ENCODE data around the gene KRTAP10-6.

The KRTAP10-6 gene

DNA sequence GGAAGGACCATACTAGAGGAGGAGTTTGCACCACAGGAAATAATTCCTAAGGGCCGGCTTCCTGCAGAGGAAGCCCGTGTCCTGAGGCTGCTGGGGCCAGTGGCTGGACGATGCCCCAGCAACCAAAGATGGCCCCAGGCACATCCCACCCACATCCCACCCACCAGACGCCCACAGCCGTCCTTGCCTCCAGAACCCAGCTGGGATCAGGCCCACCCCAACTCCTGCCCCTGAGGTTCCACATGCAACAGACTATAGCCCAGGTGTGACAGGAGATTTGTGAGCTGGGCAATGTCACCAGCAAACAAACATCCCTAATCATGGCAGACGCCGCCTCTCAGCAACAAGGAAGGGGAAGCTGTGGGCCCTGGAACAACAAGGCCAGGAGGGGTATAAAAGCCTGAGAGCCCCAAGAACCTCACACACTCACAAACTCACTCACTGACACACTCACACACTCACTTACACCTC lies 34.4 kb upstream of the KRTAP10-6 start, which contains the start of gene KRTAP10-9:
Gene KRTAP10-9, plus strand, starts transcription at position 421 of the 471 bp plus-strand sequence. CDS start 79 bp downstream, outside the sequence.
- TF ChIP-seq, protein P1, sequence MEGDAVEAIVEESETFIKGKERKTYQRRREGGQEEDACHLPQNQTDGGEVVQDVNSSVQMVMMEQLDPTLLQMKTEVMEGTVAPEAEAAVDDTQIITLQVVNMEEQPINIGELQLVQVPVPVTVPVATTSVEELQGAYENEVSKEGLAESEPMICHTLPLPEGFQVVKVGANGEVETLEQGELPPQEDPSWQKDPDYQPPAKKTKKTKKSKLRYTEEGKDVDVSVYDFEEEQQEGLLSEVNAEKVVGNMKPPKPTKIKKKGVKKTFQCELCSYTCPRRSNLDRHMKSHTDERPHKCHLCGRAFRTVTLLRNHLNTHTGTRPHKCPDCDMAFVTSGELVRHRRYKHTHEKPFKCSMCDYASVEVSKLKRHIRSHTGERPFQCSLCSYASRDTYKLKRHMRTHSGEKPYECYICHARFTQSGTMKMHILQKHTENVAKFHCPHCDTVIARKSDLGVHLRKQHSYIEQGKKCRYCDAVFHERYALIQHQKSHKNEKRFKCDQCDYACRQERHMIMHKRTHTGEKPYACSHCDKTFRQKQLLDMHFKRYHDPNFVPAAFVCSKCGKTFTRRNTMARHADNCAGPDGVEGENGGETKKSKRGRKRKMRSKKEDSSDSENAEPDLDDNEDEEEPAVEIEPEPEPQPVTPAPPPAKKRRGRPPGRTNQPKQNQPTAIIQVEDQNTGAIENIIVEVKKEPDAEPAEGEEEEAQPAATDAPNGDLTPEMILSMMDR (IDR thresholded peaks at IDR 0.05; ENCODE audit: low read depth, low read length) = no peak
- peaks cover 49% of the 10 kb centered on the region for H3K9me3 ChIP-seq (ENCODE audit: severe bottlenecking)
- H3K36me3 ChIP-seq = no peaks in the 10 kb centered on the region
- H3K4me3 ChIP-seq (ENCODE audit: low read depth, low read length) = no peak within 1 kb of the TSS
- no peaks in the 10 kb centered on the region for H3K27me3 ChIP-seq (ENCODE audit: insufficient read depth, low read depth, severe bottlenecking)
- no peak within 1 kb of the TSS for H3K27ac ChIP-seq
- no peak for DNase-seq

DNA sequence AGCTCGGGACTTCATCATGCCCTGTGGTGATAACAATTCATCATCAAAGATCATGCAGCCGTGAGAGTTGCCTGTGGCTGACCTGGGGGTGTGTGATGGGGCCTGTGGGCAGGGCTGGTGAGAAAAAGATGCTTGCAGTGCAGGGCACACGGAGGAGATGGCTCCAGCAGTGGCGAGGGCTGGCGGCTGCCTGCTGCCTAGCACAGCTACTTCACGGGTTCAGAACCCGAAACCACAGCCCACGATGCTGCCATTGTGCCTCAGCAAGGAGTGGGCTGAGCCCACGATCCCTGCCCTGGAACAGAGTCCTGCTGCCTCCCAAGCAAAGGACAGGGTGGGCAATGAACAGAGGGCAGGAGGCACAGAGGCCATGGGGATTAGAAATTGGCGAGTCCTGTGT lies 34.0 kb upstream of the KRTAP10-6 start:
- no peak overlapping the region for H3K4me3 ChIP-seq (ENCODE audit: low read depth, low read length)
- H3K36me3 ChIP-seq = no peaks in the 10 kb centered on the region
- DNase-seq = no peak
- TF ChIP-seq, protein P1 (IDR thresholded peaks at IDR 0.05; ENCODE audit: low read depth, low read length) = no peak
- H3K9me3 ChIP-seq (ENCODE audit: severe bottlenecking) = peaks cover 45% of the 10 kb centered on the region
- H3K27me3 ChIP-seq (ENCODE audit: insufficient read depth, low read depth, severe bottlenecking) = no peaks in the 10 kb centered on the region
- H3K27ac ChIP-seq = no peak overlapping the region

DNA sequence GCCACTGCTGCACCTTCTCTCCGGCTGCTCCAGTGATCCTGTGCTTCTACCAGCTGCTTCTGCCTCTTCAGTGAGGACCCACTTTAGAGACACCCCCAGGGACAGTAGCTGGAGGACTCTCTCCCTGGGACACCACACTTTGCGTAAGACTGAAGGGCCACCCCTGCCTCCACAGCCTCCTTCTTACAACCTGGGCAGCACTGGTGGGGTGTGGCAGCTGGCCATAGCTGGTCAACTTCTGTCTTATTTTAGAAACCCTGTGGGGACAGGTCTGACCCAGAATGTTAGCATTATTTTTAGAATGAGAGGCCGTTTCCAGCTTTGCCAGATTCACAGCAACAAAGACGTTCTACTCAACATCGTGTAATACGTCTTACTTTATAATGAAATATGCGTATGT lies 33.5 kb upstream of the KRTAP10-6 start:
- TF ChIP-seq, protein P1 (IDR thresholded peaks at IDR 0.05; ENCODE audit: low read depth, low read length) = no peak
- Histone ChIP-seq H3K36me3 (no peaks in the 10 kb centered on the region), H3K9me3 (ENCODE audit: severe bottlenecking) (peaks cover 41% of the 10 kb centered on the region), H3K27ac (no peak overlapping the region), H3K27me3 (ENCODE audit: insufficient read depth, low read depth, severe bottlenecking) (no peaks in the 10 kb centered on the region), H3K4me3 (ENCODE audit: low read depth, low read length) (no peak overlapping the region)
- DNase-seq = no peak

DNA sequence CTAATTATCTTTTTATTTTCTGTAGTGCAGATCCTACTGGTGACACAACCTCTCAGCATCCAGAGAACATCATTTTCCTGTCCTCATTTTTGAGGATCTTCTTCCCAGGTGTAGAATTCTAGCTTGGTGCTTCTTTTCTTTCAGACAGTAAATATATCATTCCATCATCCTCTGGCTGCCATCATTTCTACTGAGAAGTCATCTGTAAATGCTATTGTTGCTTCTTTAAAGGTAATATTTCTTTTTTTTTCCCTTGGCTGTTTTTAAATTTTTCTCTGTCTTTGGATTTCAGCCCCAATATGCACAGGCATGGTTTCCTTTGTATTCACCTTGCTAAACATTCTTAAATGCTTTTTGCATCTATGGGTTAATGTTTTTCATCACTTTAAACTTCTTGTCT lies 31.3 kb upstream of the KRTAP10-6 start:
- Histone ChIP-seq H3K4me3 (ENCODE audit: low read depth, low read length) (no peak overlapping the region), H3K36me3 (no peaks in the 10 kb centered on the region), H3K27me3 (ENCODE audit: insufficient read depth, low read depth, severe bottlenecking) (no peaks in the 10 kb centered on the region), H3K9me3 (ENCODE audit: severe bottlenecking) (peaks cover 52% of the 10 kb centered on the region), H3K27ac (no peak overlapping the region)
- TF ChIP-seq, protein P1 (IDR thresholded peaks at IDR 0.05; ENCODE audit: low read depth, low read length) = no peak
- DNase-seq = no peak

DNA sequence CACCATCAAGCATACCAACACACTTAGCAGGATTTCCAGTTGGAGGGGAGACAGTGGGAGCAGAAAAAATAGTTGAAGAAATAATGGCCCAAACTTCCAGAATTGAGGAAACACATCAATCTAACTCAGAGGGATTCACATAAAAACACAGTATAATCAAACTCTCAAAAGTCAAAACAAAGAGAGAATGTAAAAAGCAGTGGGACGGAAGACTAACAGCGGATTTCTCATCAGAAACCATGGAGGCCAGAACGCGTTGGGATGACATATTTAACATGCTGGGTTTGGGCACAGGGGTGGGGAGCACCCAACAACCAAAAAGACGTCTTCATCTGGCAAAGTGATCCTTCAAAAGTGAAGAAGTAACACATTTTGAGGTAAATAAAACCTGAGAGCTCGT lies 27.6 kb upstream of the KRTAP10-6 start:
- H3K36me3 ChIP-seq = no peaks in the 10 kb centered on the region
- H3K4me3 ChIP-seq (ENCODE audit: low read depth, low read length) = no peak overlapping the region
- H3K27me3 ChIP-seq (ENCODE audit: insufficient read depth, low read depth, severe bottlenecking) = no peaks in the 10 kb centered on the region
- TF ChIP-seq, protein P1 (IDR thresholded peaks at IDR 0.05; ENCODE audit: low read depth, low read length) = no peak
- no peak for DNase-seq
- no peak overlapping the region for H3K27ac ChIP-seq
- H3K9me3 ChIP-seq (ENCODE audit: severe bottlenecking) = peaks cover 41% of the 10 kb centered on the region

DNA sequence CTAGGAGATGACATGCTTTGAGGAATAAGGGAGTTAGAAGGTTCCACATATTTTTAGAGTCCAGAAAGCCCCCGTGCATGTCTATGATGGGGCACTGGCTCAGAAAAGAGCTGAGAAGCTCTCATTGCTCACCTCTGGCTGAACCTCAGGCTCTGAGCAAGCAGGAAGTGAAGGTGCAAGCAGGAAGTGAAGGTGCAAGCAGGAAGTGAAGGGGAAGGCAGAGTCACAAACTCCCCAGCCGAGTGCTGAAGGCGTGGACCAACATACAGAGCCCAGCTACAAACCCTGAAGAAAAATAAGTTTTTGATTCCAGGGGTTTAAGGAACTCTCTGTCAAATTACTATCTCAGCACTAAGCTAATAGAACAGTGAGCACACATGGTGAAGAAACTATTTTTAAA lies 26.6 kb upstream of the KRTAP10-6 start:
- no peak overlapping the region for H3K4me3 ChIP-seq (ENCODE audit: low read depth, low read length)
- TF ChIP-seq, protein P1 (IDR thresholded peaks at IDR 0.05; ENCODE audit: low read depth, low read length) = no peak
- no peak for DNase-seq
- peaks cover 32% of the 10 kb centered on the region for H3K9me3 ChIP-seq (ENCODE audit: severe bottlenecking)
- no peaks in the 10 kb centered on the region for H3K27me3 ChIP-seq (ENCODE audit: insufficient read depth, low read depth, severe bottlenecking)
- H3K27ac ChIP-seq = no peak overlapping the region
- H3K36me3 ChIP-seq = no peaks in the 10 kb centered on the region

Measured in WERI-Rb-1 (cell line).